CD4-positive, alpha-beta T cell treated with Interleukin-2 at 100 ng/mL for 4 hours (primary cell): ENCODE data around the gene TMEM179B.

Experiments used
- DNase-seq: peaks from one replicate; pipeline ENCODE4 v3.0.0-alpha.2; 2020; ENCODE audit warnings: low spot score

The TMEM179B gene

GRCh38 chr11:62832336-62833234, 45.4 kb downstream of the TMEM179B start, which contains the start of gene TEX54:
Gene TEX54, minus strand, starts transcription at chr11:62832841.
- DNase-seq = no peak

- no peak for DNase-seq
These were observed 48.1 kb downstream of the TMEM179B start for GRCh38 chr11:62835336-62835735.

GRCh38 chr11:62839050-62839945, 52.1 kb downstream of the TMEM179B start, which contains the start of gene WDR74:
Gene WDR74, minus strand, starts transcription at chr11:62839590. Its CDS starts 20 bp downstream, at chr11:62839570.
- peak; percentile 94 for DNase-seq
